ENCODE data around the gene ZBTB8B. TPM values are rescaled to one million over a fixed set of nuclear protein-coding genes. Genes with fewer than 3 reads are reported as not detected.

The ZBTB8B gene
- total RNA-seq, 1 donor from 2014 or later = 0.02 TPM

DNA sequence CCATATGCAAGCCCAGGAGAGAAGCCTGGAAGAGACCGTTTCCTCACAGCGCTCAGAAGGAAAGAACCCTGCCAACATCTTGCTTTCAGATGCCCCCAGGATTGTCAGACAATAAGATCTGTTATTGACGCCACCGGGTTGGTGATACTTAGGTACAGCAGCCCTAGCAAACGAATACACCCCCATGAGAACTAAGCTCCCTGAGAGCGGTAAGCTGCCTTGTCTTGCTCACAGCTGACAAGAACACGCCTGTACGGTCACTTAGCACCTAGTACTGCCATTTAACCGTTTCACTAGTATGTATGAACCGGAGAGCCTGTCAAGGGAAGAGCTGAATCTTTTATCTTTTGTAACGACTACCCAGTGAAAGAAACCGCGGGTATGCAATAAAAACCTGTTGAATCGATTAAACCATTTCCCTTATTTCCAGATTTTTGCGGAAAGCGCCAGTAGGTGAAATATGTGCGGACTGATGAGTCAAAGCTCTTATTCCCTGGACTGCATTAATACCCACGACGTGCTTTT, 619 bp upstream of the ZBTB8B start:
- ChIA-PET CTCF (no interaction called here), POLR2A (interaction anchor here (0.6 kb wide), 2 partner anchors 26 to 186 kb away, joined by 6 to 7 read pairs; partner anchors contain the start of gene ZBTB8OS)
- peaks cover 37% of the 10 kb centered on the region for H3K27me3 Mint-ChIP-seq
- TF ChIP-seq, protein P1, sequence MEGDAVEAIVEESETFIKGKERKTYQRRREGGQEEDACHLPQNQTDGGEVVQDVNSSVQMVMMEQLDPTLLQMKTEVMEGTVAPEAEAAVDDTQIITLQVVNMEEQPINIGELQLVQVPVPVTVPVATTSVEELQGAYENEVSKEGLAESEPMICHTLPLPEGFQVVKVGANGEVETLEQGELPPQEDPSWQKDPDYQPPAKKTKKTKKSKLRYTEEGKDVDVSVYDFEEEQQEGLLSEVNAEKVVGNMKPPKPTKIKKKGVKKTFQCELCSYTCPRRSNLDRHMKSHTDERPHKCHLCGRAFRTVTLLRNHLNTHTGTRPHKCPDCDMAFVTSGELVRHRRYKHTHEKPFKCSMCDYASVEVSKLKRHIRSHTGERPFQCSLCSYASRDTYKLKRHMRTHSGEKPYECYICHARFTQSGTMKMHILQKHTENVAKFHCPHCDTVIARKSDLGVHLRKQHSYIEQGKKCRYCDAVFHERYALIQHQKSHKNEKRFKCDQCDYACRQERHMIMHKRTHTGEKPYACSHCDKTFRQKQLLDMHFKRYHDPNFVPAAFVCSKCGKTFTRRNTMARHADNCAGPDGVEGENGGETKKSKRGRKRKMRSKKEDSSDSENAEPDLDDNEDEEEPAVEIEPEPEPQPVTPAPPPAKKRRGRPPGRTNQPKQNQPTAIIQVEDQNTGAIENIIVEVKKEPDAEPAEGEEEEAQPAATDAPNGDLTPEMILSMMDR (IDR thresholded peaks at IDR 0.05) = no peak
- intact Hi-C loops (cut with micrococcal nuclease) = no loop called here
- peaks cover 1% of the 10 kb centered on the region for H3K36me3 Mint-ChIP-seq (ENCODE audit: low read depth)
- no peak for ATAC-seq (ENCODE audit: low read depth)
- peaks cover 17% of the 10 kb centered on the region for H3K4me1 Mint-ChIP-seq
- H3K9me3 Mint-ChIP-seq = peaks cover 4% of the 10 kb centered on the region
- no peak for DNase-seq
- H3K27ac Mint-ChIP-seq = no peak overlapping the region
- H3K4me3 Mint-ChIP-seq = peak overlapping the region; percentile 86

DNA sequence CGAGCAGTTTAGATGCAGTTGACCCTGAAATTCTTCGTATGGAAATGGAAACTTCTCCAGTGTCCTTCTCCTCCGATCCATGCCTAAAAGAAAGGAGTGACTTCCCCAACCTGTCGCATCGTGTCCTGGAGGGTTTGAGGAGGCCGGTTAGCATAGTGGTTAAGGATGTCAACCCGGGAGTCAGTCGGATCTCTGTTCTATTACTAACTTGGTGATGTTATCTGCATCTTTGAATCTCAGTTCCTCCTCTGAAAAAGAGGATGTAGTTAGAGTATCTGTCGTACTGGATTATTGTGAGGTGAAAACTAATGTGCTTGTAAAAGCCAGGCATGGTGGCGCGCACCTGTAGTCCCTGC, 684 bp downstream of the ZBTB8B start:
- H3K36me3 Mint-ChIP-seq (ENCODE audit: low read depth) = peaks cover 1% of the 10 kb centered on the region
- no peak for DNase-seq
- TF ChIP-seq, protein P1 (IDR thresholded peaks at IDR 0.05) = no peak
- peak overlapping the region; percentile 62 for H3K27ac Mint-ChIP-seq
- peak overlapping the region; percentile 86 for H3K4me3 Mint-ChIP-seq
- POLR2A ChIA-PET = no interaction called here
- intact Hi-C loops (cut with micrococcal nuclease) = no loop called here
- peaks cover 17% of the 10 kb centered on the region for H3K4me1 Mint-ChIP-seq
- peak; percentile 72 for ATAC-seq (ENCODE audit: low read depth)
- CTCF ChIA-PET = no interaction called here
- no peaks in the 10 kb centered on the region for H3K9me3 Mint-ChIP-seq
- H3K27me3 Mint-ChIP-seq = peaks cover 39% of the 10 kb centered on the region

DNA sequence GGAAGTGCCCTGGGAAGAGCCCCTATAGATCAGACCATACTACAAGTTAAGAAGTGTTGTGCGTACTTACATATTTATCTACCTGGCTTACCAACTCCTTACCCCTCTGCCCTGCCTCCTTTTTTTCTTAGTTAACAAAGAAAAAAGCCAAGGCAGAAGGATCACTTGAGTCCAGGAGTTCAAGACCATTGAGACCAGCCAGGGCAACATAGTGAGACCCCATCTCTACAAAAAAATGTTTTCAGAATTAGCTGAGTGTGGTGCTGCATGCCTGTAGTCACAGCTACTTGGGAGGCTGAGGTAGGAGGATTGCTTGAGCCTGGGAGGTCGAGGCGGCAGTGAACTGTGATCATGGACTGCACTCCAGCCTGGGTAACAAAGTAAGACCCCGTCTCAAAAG, 1.9 kb downstream of the ZBTB8B start:
- Mint-ChIP-seq H3K4me3 (no peak overlapping the region), H3K9me3 (no peaks in the 10 kb centered on the region), H3K4me1 (peaks cover 17% of the 10 kb centered on the region), H3K27ac (no peak overlapping the region), H3K36me3 (ENCODE audit: low read depth) (peaks cover 1% of the 10 kb centered on the region), H3K27me3 (peaks cover 38% of the 10 kb centered on the region)
- intact Hi-C loops (cut with micrococcal nuclease) = no loop called here
- TF ChIP-seq, protein P1 (IDR thresholded peaks at IDR 0.05) = no peak
- no peak for DNase-seq
- ChIA-PET POLR2A (no interaction called here), CTCF (no interaction called here)
- ATAC-seq (ENCODE audit: low read depth) = no peak

DNA sequence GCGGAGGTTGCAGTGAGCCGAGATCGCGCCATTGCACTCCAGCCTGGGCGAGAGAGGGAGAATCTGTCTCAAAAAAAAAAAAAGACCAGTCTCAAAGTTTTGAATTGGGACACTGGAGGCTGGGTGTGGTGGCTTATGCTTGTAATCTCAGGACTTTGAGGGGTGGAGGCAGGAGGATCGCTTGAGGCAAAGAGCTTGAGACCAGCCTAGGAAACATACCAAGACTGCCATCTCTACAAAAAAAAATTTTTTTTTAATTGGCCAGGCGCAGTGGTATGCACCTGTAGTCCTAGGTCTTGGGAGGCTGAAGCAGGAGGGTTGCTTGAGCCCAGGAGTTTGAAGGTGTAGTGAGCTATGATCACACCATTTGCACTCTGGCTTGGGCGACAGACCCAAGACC, 3.9 kb downstream of the ZBTB8B start:
- Mint-ChIP-seq H3K27ac (no peak overlapping the region), H3K27me3 (peaks cover 36% of the 10 kb centered on the region), H3K36me3 (ENCODE audit: low read depth) (peaks cover 1% of the 10 kb centered on the region), H3K9me3 (no peaks in the 10 kb centered on the region), H3K4me3 (no peak overlapping the region), H3K4me1 (peaks cover 17% of the 10 kb centered on the region)
- intact Hi-C loops (cut with micrococcal nuclease) = no loop called here
- TF ChIP-seq, protein P1 (IDR thresholded peaks at IDR 0.05) = no peak
- POLR2A ChIA-PET = no interaction called here
- CTCF ChIA-PET = no interaction called here
- no peak for ATAC-seq (ENCODE audit: low read depth)
- DNase-seq = no peak

DNA sequence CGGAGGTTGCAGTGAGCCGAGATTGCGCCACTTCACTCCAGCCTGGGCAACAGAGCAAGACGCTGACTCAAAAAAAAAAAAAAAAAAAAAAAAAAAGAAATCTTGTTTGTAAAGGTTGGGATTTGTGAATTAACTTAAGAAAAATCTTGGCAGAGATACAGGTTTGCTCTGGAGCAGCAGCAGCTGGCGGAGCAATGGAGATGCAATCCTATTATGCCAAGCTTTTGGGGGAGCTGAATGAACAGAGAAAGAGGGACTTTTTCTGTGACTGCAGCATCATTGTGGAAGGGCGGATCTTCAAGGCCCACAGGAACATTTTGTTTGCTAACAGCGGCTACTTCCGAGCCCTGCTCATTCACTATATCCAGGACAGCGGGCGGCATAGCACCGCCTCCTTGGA, 5.6 kb downstream of the ZBTB8B start:
- intact Hi-C loops (cut with micrococcal nuclease) = no loop called here
- Mint-ChIP-seq H3K4me1 (peaks cover 5% of the 10 kb centered on the region), H3K9me3 (no peaks in the 10 kb centered on the region), H3K27ac (no peak overlapping the region), H3K27me3 (peaks cover 33% of the 10 kb centered on the region), H3K4me3 (no peak overlapping the region), H3K36me3 (ENCODE audit: low read depth) (peaks cover 1% of the 10 kb centered on the region)
- POLR2A ChIA-PET = no interaction called here
- ATAC-seq (ENCODE audit: low read depth) (no peak), DNase-seq (no peak)
- CTCF ChIA-PET = interaction anchor here (1.5 kb wide), 1 partner anchor 69 kb away, joined by 4 read pairs; no protein-coding TSS in a partner anchor
- TF ChIP-seq, protein P1 (IDR thresholded peaks at IDR 0.05) = no peak

Measured in activated B cell treated with CpG ODN at 0.5 μM for 24 hours (primary cell).